NCI-H524 (cell line): ENCODE data around the gene ENO3.
"Not testable (repeated sequence)": the region's sequence is repeated elsewhere in the genome, so short reads cannot be mapped to it uniquely, and the experiment has no call there.

Source experiments
- DNase-seq, 2 experiments: peaks; one replicate each; lab custom pipeline; 2025; lab: John Stamatoyannopoulos, UW

Gene ENO3

GRCh38 chr17:4950746-4951204, at the start of gene ENO3:
Gene ENO3 (plus strand): TSS chr17:4951119. CDS start chr17:4951830, 711 bp downstream.
- DNase-seq: peak; percentile 61 to 80

GRCh38 chr17:4901648-4902344, 49.1 kb upstream of the ENO3 start:
- no peak for DNase-seq

- no peak for DNase-seq
Measured at GRCh38 chr17:4902540-4902939, 48.4 kb upstream of the ENO3 start.

GRCh38 chr17:4903051-4903818, 47.7 kb upstream of the ENO3 start, which contains the start of gene CHRNE:
Gene CHRNE (minus strand): TSS chr17:4903098. CDS start chr17:4903063, 35 bp downstream.
- DNase-seq: peak; percentile 67 to 80

GRCh38 chr17:4906642-4907041, 44.3 kb upstream of the ENO3 start:
- DNase-seq: not testable (repeated sequence)

- no peak for DNase-seq
Measured at GRCh38 chr17:4908301-4908700, 42.6 kb upstream of the ENO3 start.

- peak; percentile 67 to 86 for DNase-seq
Measured at GRCh38 chr17:4908711-4909496, 42.0 kb upstream of the ENO3 start.

- DNase-seq: no peak
Measured at GRCh38 chr17:4913994-4914393, 36.9 kb upstream of the ENO3 start.

- DNase-seq: not testable (repeated sequence)
Measured at GRCh38 chr17:4914551-4914950, 36.4 kb upstream of the ENO3 start.

GRCh38 chr17:4919511-4920047, 31.3 kb upstream of the ENO3 start:
- DNase-seq: peak in 1 of 2 experiments; percentile 52

- no peak for DNase-seq
Measured at GRCh38 chr17:4920351-4921048, 30.4 kb upstream of the ENO3 start.

GRCh38 chr17:4921320-4921719, 29.6 kb upstream of the ENO3 start:
- no peak for DNase-seq

- DNase-seq: not testable (repeated sequence)
Measured at GRCh38 chr17:4926577-4927335, 24.2 kb upstream of the ENO3 start.

- DNase-seq: no peak
Measured at GRCh38 chr17:4928881-4929280, 22.0 kb upstream of the ENO3 start.

GRCh38 chr17:4931963-4932362, 19.0 kb upstream of the ENO3 start, which contains the start of gene GP1BA:
Gene GP1BA (plus strand): TSS chr17:4932277. CDS start chr17:4932605, 328 bp downstream.
- DNase-seq: no peak

GRCh38 chr17:4932756-4933155, 18.2 kb upstream of the ENO3 start:
- no peak for DNase-seq

GRCh38 chr17:4933646-4934045, 17.3 kb upstream of the ENO3 start:
- no peak for DNase-seq

GRCh38 chr17:4934173-4934979, 16.5 kb upstream of the ENO3 start:
- DNase-seq: no peak

GRCh38 chr17:4935650-4936049, 15.3 kb upstream of the ENO3 start:
- no peak for DNase-seq

- DNase-seq: no peak
Measured at GRCh38 chr17:4936436-4936835, 14.5 kb upstream of the ENO3 start.
